Dermis blood vessel endothelial cell (primary cell): ENCODE data around the gene CABLES1. TPM values are rescaled to one million over a fixed set of nuclear protein-coding genes. Genes with fewer than 3 reads are reported as not detected.

ENCODE experiments used
- DNase-seq: peaks from one replicate; pipeline ENCODE4 v3.0.0; 2010
- total RNA-seq: library from RNA; depleted of rRNA; stranded (reverse); fragments of >200 nt; gene quantifications from 2 replicates; pipeline ENCODE4 v1.2.3, GENCODE V29; 2014

Gene CABLES1
- total RNA-seq, 1 donor from 2014 or later, result 38.5 TPM

- DNase-seq, result no peak
These were observed 34.4 kb downstream of the CABLES1 start for GRCh38 chr18:23169673-23170044.

- DNase-seq, result no peak
These were observed 34.9 kb downstream of the CABLES1 start for GRCh38 chr18:23170137-23170536.

DNA sequence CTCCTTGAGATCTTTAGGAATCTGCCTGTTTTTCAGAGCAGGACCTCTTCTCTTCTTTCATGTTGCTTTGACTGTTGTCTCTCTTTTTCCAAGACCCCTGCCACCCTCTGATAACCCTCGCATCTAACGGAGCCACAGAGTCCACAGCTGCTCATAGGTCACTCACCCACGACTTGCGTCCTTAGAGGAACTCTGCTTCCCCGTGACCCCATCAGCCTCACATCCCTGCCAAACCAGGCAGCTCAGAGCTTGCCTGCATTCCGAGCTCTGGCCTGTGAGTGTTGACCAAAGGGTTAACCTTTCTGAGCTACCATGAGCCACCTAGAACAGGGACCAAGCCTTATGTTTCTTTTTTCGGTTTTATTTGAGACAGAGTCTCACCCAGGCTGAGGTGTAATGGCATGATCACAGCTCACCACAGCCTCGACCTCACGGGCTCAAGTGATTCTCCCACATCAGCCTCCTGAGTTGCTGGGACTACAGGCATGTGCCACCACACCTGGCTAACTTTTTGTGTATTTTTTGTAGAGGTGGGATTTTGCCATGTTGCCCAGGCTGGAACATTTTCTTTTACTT lies 36.4 kb downstream of the CABLES1 start:
- no peak for DNase-seq

GRCh38 chr18:23172591-23173380 lies 37.5 kb downstream of the CABLES1 start:
- DNase-seq, result no peak

DNA sequence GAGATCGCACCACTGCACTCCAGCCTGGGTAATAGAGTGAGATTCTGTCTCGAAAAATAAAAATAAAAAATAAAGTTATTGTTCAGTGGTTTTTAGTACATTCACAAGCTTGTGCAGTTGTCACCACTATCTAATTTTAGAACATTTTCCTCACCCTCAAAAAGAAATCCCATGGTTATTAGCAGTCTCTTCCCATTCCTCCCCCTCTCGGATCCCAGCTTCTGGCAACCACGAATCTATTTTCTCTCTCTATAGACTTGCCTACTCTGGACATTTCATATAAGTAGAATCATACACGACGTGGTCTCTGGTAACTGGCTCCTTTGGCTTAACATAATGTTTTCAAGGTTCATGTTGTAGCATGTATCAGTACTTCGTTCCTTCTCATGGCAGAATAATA lies 38.6 kb downstream of the CABLES1 start:
- DNase-seq, result no peak

DNA sequence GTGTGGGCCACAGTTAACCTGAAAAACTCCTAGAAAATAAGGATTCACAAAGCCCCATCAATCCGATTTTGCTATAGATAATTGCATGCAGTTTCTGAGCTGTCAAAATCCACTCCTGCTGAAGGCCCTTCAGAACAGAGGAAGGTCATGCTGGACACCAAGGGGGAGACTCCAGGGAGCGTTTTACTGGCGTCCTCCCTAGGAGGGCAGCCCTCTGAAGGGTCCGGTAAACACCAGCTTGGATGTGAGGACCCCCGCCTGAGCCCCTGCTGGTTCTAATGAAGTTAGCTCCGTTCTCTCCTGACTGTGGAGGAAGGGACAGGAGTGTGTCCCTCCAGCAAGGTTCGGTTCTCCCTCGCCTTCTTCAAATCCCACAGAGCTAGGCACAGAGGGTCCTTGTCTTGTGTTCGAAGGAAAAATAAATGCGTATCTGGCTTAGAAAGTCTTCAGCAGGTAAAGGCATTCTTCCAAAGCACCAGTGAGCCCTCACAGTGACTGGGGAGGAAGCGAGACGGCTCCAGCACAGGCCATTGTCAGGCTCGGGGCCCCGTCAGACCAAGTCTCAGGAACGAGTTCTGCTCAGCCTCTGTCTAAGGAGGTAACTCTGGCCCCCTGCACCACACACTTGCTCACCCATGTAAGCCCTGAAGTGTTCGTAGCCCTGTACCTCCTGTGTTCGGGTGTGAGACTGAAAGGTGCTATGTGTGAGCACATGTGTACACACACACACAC lies 41.6 kb downstream of the CABLES1 start:
- no peak for DNase-seq

DNA sequence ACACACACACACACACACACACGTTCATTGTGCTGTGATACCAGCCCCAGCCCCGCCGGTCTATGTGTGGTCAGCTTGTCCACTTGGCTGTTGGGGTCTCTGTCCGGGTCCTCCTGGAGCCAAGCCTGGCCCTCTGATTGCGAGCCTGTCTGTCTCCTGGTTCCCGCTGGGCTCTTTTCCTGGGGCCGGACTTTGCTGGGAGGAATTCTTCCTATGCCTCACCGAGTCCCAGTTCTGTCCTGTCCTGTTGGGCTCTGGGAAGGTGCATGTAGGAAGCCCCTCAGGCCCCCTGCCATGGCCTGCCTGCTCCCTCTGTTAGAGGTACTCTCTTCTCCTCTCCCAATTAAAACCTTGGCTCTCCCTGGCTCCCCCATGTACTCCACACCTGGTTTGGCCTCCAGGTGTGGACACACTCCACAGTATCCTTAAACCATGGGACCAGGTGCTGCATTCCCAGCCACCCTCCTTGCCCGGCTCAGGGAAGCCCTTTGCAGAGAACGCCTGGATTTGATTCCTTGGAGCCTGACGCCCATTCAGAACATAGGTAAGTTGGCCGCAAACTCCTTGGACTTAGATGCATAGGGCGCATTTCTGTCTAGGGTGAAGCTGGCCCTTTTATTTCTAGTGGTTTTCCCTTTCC lies 42.3 kb downstream of the CABLES1 start:
- no peak for DNase-seq

GRCh38 chr18:23178201-23178600 lies 42.9 kb downstream of the CABLES1 start:
- DNase-seq, result no peak

GRCh38 chr18:23178661-23179081 lies 43.4 kb downstream of the CABLES1 start:
- no peak for DNase-seq

DNA sequence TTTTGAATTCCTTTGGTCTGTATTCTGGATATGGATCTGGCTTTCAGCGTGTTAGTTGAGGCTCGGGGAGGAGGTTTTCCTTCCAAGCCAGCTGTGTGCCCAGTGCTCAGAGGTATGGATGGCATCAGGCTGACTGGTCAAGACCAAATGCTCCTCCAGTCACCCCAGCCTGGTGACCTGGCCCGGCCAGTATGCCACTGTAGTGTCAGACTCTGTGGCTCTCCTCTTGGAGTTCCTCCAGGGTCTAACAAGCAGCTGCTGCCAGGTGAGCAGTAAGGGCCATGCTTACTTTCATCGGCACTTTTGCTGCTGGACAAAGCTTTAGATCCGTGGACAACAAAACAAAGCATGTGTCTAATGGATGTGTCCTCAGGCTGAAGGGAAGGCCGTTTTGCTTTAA lies 44.1 kb downstream of the CABLES1 start:
- no peak for DNase-seq

DNA sequence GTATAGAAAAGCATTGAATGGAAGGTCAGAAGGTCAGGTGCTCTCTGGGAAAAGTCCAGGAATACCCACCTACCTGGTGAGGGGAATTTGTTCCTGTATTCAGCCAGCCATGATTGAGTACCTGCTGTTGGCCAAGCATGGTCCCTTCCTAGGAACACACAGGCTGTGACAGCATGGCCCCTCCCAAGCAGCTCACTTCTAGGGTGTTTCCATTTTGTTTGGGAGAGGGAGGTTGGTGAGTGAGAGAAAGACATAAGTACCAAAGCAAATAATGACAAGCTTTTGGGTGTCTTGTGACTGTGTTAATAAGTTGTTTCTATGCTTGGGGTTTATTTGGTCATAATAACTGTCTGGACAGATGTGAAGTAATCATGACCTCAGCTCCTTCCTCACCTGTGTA lies 46.3 kb downstream of the CABLES1 start:
- no peak for DNase-seq

- no peak for DNase-seq
These were observed 47.3 kb downstream of the CABLES1 start for GRCh38 chr18:23182606-23183005.

- DNase-seq, result no peak
These were observed 48.3 kb downstream of the CABLES1 start for GRCh38 chr18:23183411-23184150.

DNA sequence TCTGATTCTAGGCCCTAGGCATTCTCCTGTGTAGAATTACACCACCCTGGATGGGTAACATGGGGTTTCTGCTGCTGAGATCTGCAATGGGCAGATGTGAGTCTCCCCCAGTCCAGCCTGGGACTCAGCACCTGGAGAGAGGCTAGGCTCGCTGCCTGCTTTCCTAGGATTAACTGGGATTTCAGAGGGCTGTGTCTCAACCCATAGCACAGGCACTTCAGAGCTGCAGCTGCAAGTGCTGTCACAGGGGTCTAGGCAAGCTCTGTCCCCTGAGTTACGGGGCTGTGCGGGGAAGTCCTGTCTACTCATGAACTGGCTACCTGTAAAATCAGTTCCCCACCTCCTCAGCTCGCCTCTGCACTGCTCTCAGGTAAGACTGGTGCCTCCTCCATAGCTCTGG lies 51.5 kb downstream of the CABLES1 start:
- DNase-seq, result no peak

DNA sequence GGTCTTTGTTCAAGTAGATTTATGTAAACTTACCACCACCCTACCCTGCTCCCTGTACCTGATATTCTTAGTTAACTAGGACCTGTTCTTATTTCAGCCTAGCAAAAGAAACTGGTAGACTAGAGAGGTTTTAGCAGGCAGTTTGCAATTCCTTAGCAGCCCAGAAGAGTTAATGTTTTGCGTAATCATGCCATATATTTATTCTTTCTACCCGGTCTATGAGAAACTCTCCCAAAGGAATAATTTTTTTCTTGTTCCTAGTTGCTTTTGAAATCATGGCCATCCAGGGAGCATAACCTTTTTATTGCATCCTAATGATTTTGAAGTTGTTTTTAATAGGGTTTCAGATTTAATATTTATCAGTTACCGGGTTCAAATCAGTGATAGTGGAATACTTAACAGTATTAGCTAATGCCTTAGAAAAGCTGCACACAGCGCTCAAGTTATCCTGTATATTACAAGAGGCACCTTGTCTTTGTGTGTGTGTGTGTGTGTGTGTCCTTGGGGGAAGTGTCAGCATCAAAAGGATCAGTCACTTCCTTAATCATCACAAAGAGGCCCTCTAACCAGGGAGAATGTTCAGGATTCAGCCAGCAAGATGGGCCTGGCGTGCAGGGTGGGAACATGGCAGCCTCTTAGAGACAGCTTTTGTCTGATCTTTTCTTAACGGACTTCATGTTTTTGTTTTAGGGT lies 52.9 kb downstream of the CABLES1 start:
- DNase-seq, result peak; percentile 55

GRCh38 chr18:23189099-23189498 lies 53.8 kb downstream of the CABLES1 start:
- DNase-seq, result no peak

DNA sequence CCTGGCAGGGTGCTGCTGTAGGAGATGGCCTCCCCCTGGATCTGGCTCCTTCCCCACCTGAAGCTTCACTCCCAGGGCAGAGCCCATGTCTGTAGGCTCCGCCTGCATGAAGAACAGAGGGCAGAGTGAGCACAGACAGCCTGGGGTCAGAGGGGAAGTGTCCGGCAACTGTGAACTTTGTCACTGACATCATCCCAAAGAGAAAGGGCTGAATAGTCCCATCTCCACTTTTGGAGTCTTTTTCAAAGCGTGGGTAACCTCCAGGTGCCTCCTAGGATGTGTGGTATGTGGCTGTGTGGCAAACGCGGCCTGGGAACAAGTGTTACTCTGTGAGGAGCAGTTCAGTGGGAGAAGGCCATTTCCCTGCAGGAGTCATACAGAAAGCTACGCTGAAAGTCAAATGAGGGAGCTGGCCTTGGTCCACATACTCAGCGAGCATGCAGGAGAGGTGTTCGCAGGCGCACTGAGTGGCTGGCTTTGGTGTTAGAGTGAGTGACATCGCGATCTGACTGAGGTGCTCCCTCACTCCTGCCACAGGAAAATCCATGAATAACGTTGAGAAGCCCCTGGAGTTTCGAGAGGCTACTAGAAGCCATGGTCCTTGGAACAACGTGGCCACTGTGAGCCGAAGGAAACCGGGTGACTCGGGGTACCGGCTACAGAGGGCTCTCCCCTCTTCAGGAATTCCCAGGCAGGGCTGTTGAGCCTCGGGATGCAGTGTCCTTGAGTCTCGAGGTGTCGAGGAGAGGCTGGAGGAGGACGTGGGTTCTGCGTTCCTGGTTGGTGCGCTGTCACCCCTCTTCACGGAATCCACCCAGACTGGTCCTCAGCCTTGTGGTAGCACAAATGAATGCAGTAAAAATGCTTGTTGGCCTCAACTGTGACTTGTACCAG lies 54.7 kb downstream of the CABLES1 start:
- DNase-seq, result no peak

- DNase-seq, result no peak
These were observed 55.9 kb downstream of the CABLES1 start for GRCh38 chr18:23191232-23191631.

- DNase-seq, result no peak
These were observed 58.5 kb downstream of the CABLES1 start for GRCh38 chr18:23193742-23194141.

DNA sequence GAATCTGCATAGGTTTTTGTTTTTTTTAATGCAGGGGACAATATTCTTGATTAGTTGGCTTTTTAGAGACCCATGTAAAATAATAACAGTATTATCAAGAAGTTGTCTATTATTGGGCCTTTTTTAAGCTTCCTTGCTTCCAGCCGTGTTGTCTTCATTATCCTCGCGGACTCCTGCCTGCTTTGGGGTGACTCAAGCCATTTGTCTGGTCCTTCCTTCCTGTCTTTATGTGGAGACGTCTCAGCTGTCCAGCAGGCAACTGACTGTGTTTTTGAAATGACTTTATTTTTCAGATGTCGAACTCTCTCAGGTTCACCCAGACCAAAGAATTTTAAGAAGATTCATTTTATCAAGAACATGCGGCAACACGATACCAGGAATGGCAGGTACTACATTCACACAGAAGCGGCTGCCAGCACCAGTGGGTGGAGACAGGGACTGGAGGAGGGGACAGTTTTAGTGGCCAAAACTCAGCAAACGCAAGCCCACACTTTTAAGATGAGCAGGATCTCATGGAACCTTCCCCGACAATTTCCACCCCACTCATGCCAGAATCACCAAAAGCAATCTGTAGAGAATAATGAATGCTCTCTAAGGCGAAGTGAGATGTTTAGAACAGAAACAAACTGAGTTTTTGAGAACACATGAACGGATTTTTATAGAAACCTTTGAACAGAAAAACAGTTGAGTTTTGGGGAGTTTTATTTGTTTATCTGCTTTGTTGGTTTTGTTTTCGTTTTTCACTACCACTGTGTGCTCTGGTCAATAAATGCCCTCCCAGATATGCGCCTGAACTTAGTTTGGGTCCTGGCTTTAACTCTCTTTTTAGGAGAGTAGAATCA lies 59.1 kb downstream of the CABLES1 start:
- peak; percentile 63 for DNase-seq
